GM12878 (cell line): ENCODE measurements around the gene PKP4. TPM values are rescaled to one million over a fixed set of nuclear protein-coding genes. Genes with fewer than 3 reads are reported as not detected.

Experiments used
- ATAC-seq: fragments of 200-7000 bp; cut with Tn5 transposase; 3 replicates; pipeline ENCODE4 v1.9.1; 2020; ENCODE audit warnings: mild to moderate bottlenecking, moderate library complexity
- BruUV-seq: library from RNA; stranded (reverse); fragments of 400-500 nt; replicated peaks from 2 replicates; lab custom pipeline; 2021; lab: Mats Ljungman, UMichigan
- CTCF ChIA-PET: fragments of 300-600 bp; sonication (Branson Sonifier 250); formaldehyde crosslinking; extraction: SDS; loops from one replicate; lab custom pipeline; 2021; ENCODE audit warnings: inconsistent platforms; lab: Yijun Ruan, JAX
- POLR2A ChIA-PET: fragments of 350-600 bp; formaldehyde crosslinking; extraction: SDS; loops from one replicate; lab custom pipeline; 2021; ENCODE audit warnings: inconsistent platforms; lab: Charles Lee
- RAD21 ChIA-PET: fragments of 300-600 bp; sonication (Branson Sonifier 250); formaldehyde crosslinking; loops from one replicate; lab custom pipeline; 2023; ENCODE audit warnings: antibody characterized with exemption; ENCODE audit not compliant: unreplicated experiment; lab: Charles Lee
- SMC1A ChIA-PET: fragments of 300-600 bp; sonication (Branson Sonifier 250); formaldehyde crosslinking; loops from one replicate; lab custom pipeline; 2023; ENCODE audit not compliant: unreplicated experiment, uncharacterized antibody; lab: Charles Lee
- DNase-seq: peaks from one replicate; pipeline ENCODE4 v3.0.0-alpha.2; 2011; ENCODE audit warnings: low read depth, low spot score
- FAIRE-seq: peaks from 3 replicates; lab custom pipeline; 2011; peaks lifted over from hg19 to GRCh38; lab: Jason Lieb, UNC
- H2AFZ ChIP-seq: 2 replicates; pipeline ENCODE4 v1.6.0; 2011; ENCODE audit warnings: low read depth, low read length, control low read depth; ENCODE audit not compliant: control insufficient read depth
- H3K27ac ChIP-seq: 2 replicates; pipeline ENCODE4 v1.5.1; 2011; ENCODE audit warnings: control low read depth; ENCODE audit not compliant: control insufficient read depth, insufficient read depth
- H3K27me3 ChIP-seq, 2 experiments: replicated peaks in 1 of 2; 2 replicates each; pipeline versions ENCODE4 v1.6.0 to v1.6.1; 2011; ENCODE audit warnings: low read length in 1 of 2; ENCODE audit not compliant: control insufficient read depth in 2 of 2, insufficient read depth in 2 of 2
- H3K36me3 ChIP-seq, 2 experiments: 2 replicates each; pipeline ENCODE4 v1.5.1; 2011; ENCODE audit warnings: low read length in 1 of 2; ENCODE audit not compliant: control insufficient read depth in 2 of 2, insufficient read depth in 2 of 2
- H3K4me1 ChIP-seq: 2 replicates; pipeline ENCODE4 v1.6.1; 2011; ENCODE audit warnings: mild to moderate bottlenecking, low read length, moderate library complexity, mixed read lengths; ENCODE audit not compliant: control insufficient read depth, insufficient read depth
- H3K4me2 ChIP-seq: 2 replicates; pipeline ENCODE4 v1.6.0; 2011; ENCODE audit warnings: control low read depth; ENCODE audit not compliant: control insufficient read depth, insufficient read depth
- H3K4me3 ChIP-seq: fragments of 200-600 bp; sonication (generic); 2 replicates; pipeline ENCODE4 v1.5.1; 2016
- H3K79me2 ChIP-seq: 2 replicates; pipeline ENCODE4 v1.6.0; 2011; ENCODE audit warnings: low read length; ENCODE audit not compliant: control insufficient read depth, insufficient read depth
- H3K9ac ChIP-seq: 2 replicates; pipeline ENCODE4 v1.8.0; 2011; ENCODE audit warnings: low read length, control low read depth, mixed read lengths; ENCODE audit not compliant: control insufficient read depth, insufficient read depth
- H3K9me3 ChIP-seq: replicated peaks from 3 replicates; pipeline ENCODE4 v1.5.1; 2011; ENCODE audit warnings: mild to moderate bottlenecking, low read length; ENCODE audit not compliant: control insufficient read depth, insufficient read depth
- H4K20me1 ChIP-seq: 2 replicates; pipeline ENCODE4 v1.6.0; 2011; ENCODE audit not compliant: control insufficient read depth, insufficient read depth
- ATF2 ChIP-seq: IDR thresholded peaks from 2 replicates; pipeline ENCODE4 v1.6.1; 2012; ENCODE audit warnings: low read length, inconsistent platforms
- CBX5 ChIP-seq: sonication (generic); IDR thresholded peaks from 2 replicates; pipeline ENCODE4 v1.6.1; 2016; ENCODE audit warnings: low read depth, moderate library complexity, mild to moderate bottlenecking, inconsistent platforms
- CREM ChIP-seq: IDR thresholded peaks from 2 replicates; pipeline ENCODE4 v1.6.1; 2014; ENCODE audit warnings: antibody characterized with exemption, low read depth
- FOS ChIP-seq: IDR thresholded peaks from 3 replicates; pipeline ENCODE4 v1.6.1; 2011; ENCODE audit warnings: borderline replicate concordance; ENCODE audit not compliant: insufficient read length; ENCODE audit errors: extremely low read depth
- HDAC6 ChIP-seq: fragments of 200-600 bp; sonication (generic); IDR thresholded peaks from one replicate; pipeline ENCODE4 v1.8.0; 2017; ENCODE audit warnings: antibody characterized with exemption; ENCODE audit not compliant: unreplicated experiment
- MYB ChIP-seq: fragments of 150-350 bp; IDR thresholded peaks from 2 replicates; pipeline ENCODE4 v1.6.1; 2014; ENCODE audit warnings: mild to moderate bottlenecking, low read depth, low read length, borderline replicate concordance
- NR2C1 ChIP-seq: fragments of 450-650 bp; IDR thresholded peaks from 2 replicates; pipeline ENCODE4 v1.6.1; 2017; ENCODE audit warnings: antibody characterized with exemption, mild to moderate bottlenecking, moderate library complexity
- PAX8 ChIP-seq: fragments of 450-650 bp; IDR thresholded peaks from 2 replicates; pipeline ENCODE4 v1.6.1; 2017; ENCODE audit warnings: mild to moderate bottlenecking, moderate library complexity
- SIN3A ChIP-seq: IDR thresholded peaks from 2 replicates; pipeline ENCODE4 v1.6.1; 2012; ENCODE audit warnings: low read depth, low read length, improper control_type of control experiment
- SMARCA5 ChIP-seq: fragments of 450-650 bp; IDR thresholded peaks from 2 replicates; pipeline ENCODE4 v1.6.1; 2017; ENCODE audit warnings: mild to moderate bottlenecking
- SP1 ChIP-seq: IDR thresholded peaks from one replicate; pipeline ENCODE4 v1.6.1; 2011; ENCODE audit warnings: low read depth, low read length
- WGBS: methylation state at CpG from one replicate; pipeline ENCODE4 v1.1.6; 2016; ENCODE audit warnings: low lambda C conversion rate; ENCODE audit not compliant: insufficient replicate concordance, insufficient coverage; ENCODE audit errors: missing lambda C conversion rate; 5-methylcytosine and 5-hydroxymethylcytosine counted together
- in situ Hi-C: fragments of 300-500 bp; cut with MboI; formaldehyde crosslinking; loops from 9 replicates; pipeline ENCODE4 v1.14.3; 2018; ENCODE audit warnings: mixed read lengths
- intact Hi-C: fragments of 100-400 bp; cut with micrococcal nuclease; formaldehyde crosslinking; loops from one replicate; pipeline ENCODE4 v1.14.2; 2022; ENCODE audit not compliant: unreplicated experiment
- polyA plus RNA-seq, 11 experiments: library from polyadenylated mRNA; depleted of rRNA in 4 of 11; unstranded in 6 of 11; stranded (reverse) in 5 of 11; fragments of >200 nt; fragmentation: Nextera tagmentation in 4 of 11; fragmentation: Illumina TruSeq in 1 of 11; extraction: Ambion mirVana in 4 of 11; extraction: Trizol in 1 of 11; gene quantifications; 1 replicate in 1 of 11; 2 replicates in 10 of 11; pipeline versions ENCODE4 v1.2.1 to v1.2.3, GENCODE V29; 2011 to 2016; ENCODE audit warnings: inconsistent platforms in 2 of 11, missing spikeins in 2 of 11, low read depth in 1 of 11
- total RNA-seq, 4 experiments: library from RNA; depleted of rRNA in 3 of 4; stranded (reverse); fragments of >200 nt in 3 of 4; fragmentation: Illumina TruSeq in 1 of 4; extraction: Trizol in 1 of 4; gene quantifications; 2 replicates each; pipeline versions ENCODE4 v1.2.1 to v1.2.3, GENCODE V29; 2013 to 2021
- TF ChIP-seq, protein P1 (sequence below): fragments of 450-650 bp; IDR thresholded peaks from 2 replicates; pipeline ENCODE4 v1.6.1; 2016; ENCODE audit warnings: mild to moderate bottlenecking, moderate library complexity, borderline replicate concordance
- TF ChIP-seq, protein P2 (sequence below): fragments of 450-650 bp; formaldehyde crosslinking; IDR thresholded peaks from 2 replicates; pipeline ENCODE4 v1.4.0; 2022; ENCODE audit warnings: mild to moderate bottlenecking, moderate library complexity
- TF ChIP-seq, protein P3 (sequence below), 3 experiments: IDR thresholded peaks in 2 of 3; conservative IDR thresholded peaks in 1 of 3; 2 replicates each; pipeline ENCODE4 v1.5.1; 2011; ENCODE audit warnings: low read depth in 3 of 3, low read length in 3 of 3, mild to moderate bottlenecking in 3 of 3, control low read depth in 2 of 3, moderate library complexity in 2 of 3, inconsistent platforms in 1 of 3, mixed read lengths in 1 of 3; ENCODE audit not compliant: control insufficient read depth in 2 of 3, insufficient read depth in 1 of 3; ENCODE audit errors: extremely low read depth in 1 of 3

Gene PKP4
- total and polyA plus RNA-seq, 10 of the 15 experiments (the other 5 are each of a cell fraction or from before 2014, with no cell fraction given): 4.8 to 35.8 (median 17.7) TPM

DNA sequence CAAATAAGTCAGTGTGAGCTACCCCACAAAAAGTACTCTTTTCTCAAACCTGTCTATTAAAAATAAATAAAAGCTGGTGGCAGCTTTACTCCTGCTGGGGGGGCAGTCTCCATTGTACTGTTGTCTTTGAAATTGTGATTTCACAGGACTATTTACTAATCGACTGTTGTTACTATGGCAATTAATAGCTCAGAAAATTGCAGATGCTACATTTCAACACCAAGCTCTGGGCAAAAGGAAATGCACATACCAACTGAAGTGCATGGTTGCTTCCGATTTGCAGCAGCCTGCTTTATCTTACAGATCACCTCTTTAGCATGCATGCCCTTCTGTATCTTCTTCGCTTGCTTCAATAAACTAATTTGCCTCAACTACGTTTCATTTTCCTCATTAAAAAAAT is 220.8 kb downstream of the PKP4 start:
- in situ Hi-C loops (no loop called here), intact Hi-C loops (no loop called here)
- Histone ChIP-seq H2AFZ (no peak overlapping the region), H3K27me3 (no peaks in the 10 kb centered on the region), H3K79me2 (no peaks in the 10 kb centered on the region), H3K4me1 (no peaks in the 10 kb centered on the region), H3K27ac (no peak overlapping the region), H3K4me2 (no peak overlapping the region), H3K9me3 (no peaks in the 10 kb centered on the region), H3K36me3 (no peaks in the 10 kb centered on the region), H3K9ac (no peak overlapping the region), H4K20me1 (no peaks in the 10 kb centered on the region), H3K4me3 (no peak overlapping the region)
- CTCF ChIA-PET: interaction anchor here (0.8 kb wide), 1 partner anchor 11 kb away, joined by 3 read pairs; no protein-coding TSS in a partner anchor
- SMC1A ChIA-PET: no interaction called here
- POLR2A ChIA-PET: no interaction called here
- RAD21 ChIA-PET: no interaction called here
- WGBS: 85% methylated on average over 4 of the region's 4 CpGs
- no peak for ATAC-seq
- no peak for DNase-seq
- no peak for FAIRE-seq
- BruUV-seq: no TSS peak
- TF ChIP-seq, protein P1, sequence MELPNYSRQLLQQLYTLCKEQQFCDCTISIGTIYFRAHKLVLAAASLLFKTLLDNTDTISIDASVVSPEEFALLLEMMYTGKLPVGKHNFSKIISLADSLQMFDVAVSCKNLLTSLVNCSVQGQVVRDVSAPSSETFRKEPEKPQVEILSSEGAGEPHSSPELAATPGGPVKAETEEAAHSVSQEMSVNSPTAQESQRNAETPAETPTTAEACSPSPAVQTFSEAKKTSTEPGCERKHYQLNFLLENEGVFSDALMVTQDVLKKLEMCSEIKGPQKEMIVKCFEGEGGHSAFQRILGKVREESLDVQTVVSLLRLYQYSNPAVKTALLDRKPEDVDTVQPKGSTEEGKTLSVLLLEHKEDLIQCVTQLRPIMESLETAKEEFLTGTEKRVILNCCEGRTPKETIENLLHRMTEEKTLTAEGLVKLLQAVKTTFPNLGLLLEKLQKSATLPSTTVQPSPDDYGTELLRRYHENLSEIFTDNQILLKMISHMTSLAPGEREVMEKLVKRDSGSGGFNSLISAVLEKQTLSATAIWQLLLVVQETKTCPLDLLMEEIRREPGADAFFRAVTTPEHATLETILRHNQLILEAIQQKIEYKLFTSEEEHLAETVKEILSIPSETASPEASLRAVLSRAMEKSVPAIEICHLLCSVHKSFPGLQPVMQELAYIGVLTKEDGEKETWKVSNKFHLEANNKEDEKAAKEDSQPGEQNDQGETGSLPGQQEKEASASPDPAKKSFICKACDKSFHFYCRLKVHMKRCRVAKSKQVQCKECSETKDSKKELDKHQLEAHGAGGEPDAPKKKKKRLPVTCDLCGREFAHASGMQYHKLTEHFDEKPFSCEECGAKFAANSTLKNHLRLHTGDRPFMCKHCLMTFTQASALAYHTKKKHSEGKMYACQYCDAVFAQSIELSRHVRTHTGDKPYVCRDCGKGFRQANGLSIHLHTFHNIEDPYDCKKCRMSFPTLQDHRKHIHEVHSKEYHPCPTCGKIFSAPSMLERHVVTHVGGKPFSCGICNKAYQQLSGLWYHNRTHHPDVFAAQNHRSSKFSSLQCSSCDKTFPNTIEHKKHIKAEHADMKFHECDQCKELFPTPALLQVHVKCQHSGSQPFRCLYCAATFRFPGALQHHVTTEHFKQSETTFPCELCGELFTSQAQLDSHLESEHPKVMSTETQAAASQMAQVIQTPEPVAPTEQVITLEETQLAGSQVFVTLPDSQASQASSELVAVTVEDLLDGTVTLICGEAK: no peak
- TF ChIP-seq, protein P2, sequence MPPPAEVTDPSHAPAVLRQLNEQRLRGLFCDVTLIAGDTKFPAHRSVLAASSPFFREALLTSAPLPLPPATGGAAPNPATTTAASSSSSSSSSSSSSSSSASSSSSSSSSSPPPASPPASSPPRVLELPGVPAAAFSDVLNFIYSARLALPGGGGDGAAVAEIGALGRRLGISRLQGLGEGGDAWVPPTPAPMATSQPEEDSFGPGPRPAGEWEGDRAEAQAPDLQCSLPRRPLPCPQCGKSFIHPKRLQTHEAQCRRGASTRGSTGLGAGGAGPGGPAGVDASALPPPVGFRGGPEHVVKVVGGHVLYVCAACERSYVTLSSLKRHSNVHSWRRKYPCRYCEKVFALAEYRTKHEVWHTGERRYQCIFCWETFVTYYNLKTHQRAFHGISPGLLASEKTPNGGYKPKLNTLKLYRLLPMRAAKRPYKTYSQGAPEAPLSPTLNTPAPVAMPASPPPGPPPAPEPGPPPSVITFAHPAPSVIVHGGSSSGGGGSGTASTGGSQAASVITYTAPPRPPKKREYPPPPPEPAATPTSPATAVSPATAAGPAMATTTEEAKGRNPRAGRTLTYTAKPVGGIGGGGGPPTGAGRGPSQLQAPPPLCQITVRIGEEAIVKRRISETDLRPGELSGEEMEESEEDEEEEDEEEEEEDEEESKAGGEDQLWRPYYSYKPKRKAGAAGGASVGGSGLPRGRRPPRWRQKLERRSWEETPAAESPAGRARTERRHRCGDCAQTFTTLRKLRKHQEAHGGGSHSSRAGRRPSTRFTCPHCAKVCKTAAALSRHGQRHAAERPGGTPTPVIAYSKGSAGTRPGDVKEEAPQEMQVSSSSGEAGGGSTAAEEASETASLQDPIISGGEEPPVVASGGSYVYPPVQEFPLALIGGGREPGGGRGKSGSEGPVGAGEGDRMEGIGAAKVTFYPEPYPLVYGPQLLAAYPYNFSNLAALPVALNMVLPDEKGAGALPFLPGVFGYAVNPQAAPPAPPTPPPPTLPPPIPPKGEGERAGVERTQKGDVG (CRISPR knock-in tag): no peak
- TF ChIP-seq MYB: no peak
- no peak for TF ChIP-seq CBX5
- TF ChIP-seq SP1: no peak
- no peak for TF ChIP-seq PAX8
- TF ChIP-seq HDAC6: no peak
- TF ChIP-seq SIN3A: no peak
- no peak for TF ChIP-seq NR2C1
- TF ChIP-seq SMARCA5: no peak
- TF ChIP-seq CREM: no peak
- no peak for TF ChIP-seq ATF2
- no peak for TF ChIP-seq FOS
- TF ChIP-seq, protein P3, sequence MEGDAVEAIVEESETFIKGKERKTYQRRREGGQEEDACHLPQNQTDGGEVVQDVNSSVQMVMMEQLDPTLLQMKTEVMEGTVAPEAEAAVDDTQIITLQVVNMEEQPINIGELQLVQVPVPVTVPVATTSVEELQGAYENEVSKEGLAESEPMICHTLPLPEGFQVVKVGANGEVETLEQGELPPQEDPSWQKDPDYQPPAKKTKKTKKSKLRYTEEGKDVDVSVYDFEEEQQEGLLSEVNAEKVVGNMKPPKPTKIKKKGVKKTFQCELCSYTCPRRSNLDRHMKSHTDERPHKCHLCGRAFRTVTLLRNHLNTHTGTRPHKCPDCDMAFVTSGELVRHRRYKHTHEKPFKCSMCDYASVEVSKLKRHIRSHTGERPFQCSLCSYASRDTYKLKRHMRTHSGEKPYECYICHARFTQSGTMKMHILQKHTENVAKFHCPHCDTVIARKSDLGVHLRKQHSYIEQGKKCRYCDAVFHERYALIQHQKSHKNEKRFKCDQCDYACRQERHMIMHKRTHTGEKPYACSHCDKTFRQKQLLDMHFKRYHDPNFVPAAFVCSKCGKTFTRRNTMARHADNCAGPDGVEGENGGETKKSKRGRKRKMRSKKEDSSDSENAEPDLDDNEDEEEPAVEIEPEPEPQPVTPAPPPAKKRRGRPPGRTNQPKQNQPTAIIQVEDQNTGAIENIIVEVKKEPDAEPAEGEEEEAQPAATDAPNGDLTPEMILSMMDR (IDR thresholded peaks at IDR 0.05 in 2 of 3, conservative IDR thresholded peaks at IDR 0.05 in 1 of 3; ENCODE audit: control insufficient read depth in 2 of 3, extremely low read depth in 1 of 3, insufficient read depth in 1 of 3, low read depth in 3 of 3, low read length in 3 of 3): no peak
